Activated T-cell treated with anti-CD3 and anti-CD28 coated beads, Interleukin-2, amount 50 U/mL, for 48 hours (primary cell): ENCODE results near the gene IGF2BP1.
"Not testable (repeated sequence)": the region's sequence is repeated elsewhere in the genome, so short reads cannot be mapped to it uniquely, and the experiment has no call there.

Experiments
- DNase-seq, 2 experiments: peaks; one replicate each; pipeline ENCODE4 v3.0.0-alpha.2; 2020

Gene IGF2BP1

GRCh38 chr17:49055181-49055927 lies 58.2 kb downstream of the IGF2BP1 start:
- DNase-seq, result no peak

DNA sequence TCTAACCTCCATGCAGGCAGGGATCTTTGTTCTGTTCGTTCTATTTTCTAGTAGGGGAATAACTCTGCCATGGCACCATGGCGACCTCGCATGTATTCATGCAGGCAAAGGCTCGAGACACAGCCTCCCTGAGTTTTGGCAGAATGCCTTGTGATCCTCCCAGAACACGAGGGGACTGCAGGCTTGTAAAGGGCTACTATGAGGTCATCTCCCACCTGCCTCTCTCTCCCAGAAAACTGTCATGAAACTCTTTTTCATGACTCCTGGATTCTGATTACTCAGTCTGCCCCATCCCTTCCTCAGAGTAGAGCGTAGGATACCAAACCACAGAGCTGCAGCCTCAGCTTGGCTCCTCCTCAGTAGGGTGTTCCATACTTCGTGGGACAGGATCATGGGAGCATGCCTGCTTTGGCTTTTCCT lies 64.3 kb downstream of the IGF2BP1 start:
- no peak for DNase-seq

GRCh38 chr17:49063652-49064051 lies 66.5 kb downstream of the IGF2BP1 start:
- no peak for DNase-seq

DNA sequence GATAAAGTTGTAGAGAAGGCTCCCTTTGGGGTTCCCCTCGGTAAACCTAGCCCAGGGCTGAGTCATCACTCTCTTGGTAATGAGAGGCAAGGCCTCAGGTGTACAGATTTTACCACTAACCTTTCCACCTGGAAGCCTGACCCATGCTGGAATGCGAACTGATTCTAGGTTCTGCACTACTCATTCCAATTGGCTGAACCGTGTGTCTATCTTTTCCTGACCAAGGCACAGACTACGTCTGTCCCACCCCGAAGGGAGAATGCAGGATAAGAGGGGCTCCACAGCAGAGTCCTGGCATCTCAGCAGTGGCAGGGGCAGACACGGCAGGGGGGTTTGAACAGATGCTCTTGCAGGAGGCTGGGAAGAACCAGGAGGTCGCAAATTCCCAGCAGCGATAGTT lies 70.0 kb downstream of the IGF2BP1 start:
- no peak for DNase-seq

DNA sequence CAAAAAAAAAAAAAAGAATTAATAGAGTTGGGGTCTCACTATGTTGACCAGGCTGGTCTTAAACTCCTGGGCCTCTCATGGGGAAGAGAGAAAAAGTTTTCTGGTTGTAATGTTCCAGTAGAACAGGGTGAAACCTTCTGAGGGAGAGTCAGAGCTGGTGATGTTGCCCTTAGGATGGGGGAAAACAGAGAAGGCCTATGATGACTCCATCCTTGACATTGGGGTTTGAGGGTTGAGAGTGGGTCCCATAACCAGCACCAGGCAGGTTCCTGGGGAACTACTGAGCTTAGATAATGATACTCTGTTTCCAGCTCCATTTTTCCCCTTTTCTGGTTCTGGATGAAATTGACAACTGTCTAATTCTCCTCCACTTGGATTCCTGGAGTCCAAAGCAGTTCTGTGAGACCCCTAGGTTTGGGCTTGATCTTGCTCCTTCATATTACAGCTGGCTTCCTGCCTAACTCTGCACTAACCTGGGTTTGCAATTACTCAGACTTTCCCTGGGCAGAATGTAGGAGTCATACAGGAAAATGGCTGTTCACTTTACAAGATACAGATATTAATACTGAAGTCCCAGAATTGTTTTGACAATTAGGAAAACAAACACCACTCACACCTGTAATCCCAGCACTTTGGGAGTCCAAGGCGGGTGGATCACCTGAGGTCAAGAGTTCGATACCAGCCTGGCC lies 72.5 kb downstream of the IGF2BP1 start:
- no peak for DNase-seq

DNA sequence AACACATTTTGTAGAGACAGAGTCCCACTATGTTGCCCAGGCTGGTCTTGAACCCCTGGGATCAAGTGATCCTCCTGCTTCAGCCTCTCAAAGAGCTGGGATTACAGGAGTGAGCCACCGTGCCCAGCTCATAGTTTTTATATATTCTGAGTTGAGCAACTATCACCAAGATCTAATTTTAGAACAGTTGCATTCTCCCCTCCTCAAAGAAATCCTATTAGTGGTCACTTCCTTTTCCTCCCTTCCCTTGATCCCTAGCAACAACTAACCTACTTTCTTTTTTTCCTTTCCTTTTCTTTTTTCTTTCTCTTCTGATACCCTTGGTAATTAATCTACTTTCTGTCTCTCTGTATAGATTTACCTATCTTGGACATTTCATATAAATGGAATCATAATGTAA lies 73.9 kb downstream of the IGF2BP1 start:
- no peak for DNase-seq

DNA sequence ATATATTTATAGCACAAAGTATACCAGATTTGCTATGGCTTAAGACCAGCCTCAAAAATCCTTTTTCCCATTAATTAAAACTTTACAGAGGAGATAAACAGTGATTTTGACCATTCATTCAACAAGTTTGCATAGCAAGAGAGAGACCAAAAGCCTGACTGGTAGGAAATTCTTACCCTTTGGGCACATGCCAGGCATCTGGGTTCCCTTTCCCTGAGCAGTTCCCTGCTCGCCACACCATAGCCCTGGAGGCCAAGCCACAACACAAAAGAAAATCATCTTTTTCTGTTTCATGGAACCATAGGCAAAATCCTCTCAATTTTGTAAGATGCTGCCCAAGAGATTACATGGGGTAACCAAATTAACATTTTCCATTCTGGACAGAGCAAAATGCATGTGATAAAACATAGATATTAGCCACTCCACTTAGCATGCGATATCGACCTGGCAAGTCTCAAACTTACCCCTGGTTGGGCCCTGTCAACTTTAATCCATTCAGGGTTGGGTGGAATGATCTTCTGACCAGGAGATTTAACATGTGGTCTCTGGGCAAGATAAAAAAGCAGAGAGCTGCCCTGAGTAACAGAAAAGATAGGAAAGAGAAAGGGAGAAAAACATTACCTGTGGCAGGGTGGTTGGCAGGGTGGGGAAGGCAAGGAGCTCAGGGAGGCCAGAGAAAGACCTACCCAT lies 77.8 kb downstream of the IGF2BP1 start:
- DNase-seq, result no peak

GRCh38 chr17:49076573-49077384 lies 79.6 kb downstream of the IGF2BP1 start:
- no peak for DNase-seq

- DNase-seq, result no peak
Observed at GRCh38 chr17:49078248-49078647, 81.1 kb downstream of the IGF2BP1 start.

DNA sequence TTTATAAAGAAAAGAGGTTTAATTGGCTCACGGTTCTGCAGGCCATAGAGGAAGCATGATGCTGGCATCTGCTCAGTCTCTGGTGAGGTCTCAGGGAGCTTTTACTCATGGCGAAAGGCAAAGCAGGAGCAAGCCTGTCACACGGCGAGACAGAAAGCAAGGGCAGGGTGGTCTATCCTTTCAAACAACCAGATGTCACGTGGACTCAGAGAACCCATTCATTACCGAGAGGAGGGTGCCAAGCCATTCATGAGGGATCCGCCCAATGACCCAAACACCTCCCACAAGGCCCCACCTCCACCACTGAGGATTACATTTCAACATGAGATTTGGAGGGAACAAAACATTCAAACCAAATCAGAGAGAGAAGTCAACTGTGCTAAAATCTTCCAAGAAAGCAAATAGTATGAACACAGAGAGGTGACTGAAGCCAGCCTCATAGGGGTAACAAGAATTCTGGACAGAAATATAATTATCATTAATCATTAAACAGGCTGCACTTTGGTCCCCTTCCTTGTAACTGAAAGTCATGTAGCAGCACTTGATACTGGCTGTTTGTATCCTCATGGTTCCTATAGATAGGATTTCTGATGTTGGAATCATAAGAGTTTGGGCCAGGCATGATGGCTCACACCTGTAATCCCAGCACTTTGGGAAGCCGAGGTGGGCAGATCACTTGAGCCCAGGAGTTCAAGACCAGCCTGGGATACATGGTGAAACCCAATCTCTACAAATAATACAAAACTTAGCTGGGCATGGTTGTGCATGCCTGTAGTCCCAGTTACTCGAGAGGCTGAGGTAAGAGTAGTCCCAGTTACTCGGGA lies 82.9 kb downstream of the IGF2BP1 start:
- DNase-seq, result no peak

- DNase-seq, result no peak
Observed at GRCh38 chr17:49082231-49082630, 85.0 kb downstream of the IGF2BP1 start.

GRCh38 chr17:49085046-49085445 lies 87.9 kb downstream of the IGF2BP1 start:
- not testable (repeated sequence) for DNase-seq

DNA sequence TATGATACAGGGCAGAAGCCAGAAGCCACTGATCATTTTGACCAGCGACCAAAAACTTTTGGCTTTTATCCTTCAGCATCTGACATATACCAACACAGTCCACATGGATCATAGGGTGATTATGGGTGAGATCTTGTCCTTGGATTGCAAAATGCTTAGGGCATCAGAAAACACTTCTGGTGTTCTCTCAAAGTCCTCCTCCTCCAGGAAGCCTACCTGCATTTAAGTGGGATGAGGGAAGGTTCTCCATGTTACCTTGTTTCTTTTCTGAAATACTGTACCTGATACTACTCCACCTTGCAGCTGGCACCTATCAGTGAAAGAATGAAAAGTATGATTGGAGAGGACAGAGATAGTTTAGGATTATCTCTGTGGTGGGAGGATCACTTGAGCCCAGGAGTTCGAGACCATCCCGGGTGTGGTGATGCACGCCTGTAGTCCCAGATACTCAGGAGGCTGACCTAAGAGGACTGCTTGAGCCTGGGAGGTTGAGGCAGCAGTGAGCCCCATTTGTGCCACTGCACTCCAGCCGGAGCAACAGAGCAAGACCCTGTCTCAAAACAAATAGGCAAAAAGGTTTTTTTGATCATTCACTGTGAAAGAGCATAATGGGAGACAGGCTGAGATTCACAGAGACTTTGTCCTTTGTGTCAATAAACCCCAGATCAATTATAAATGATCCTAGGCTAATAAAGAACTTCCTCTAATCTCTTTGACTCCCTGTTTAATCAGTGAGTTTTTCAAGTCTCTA lies 88.6 kb downstream of the IGF2BP1 start:
- no peak for DNase-seq

- DNase-seq, result no peak
Observed at GRCh38 chr17:49086316-49086605, 89.1 kb downstream of the IGF2BP1 start.

GRCh38 chr17:49086649-49087048 lies 89.5 kb downstream of the IGF2BP1 start:
- no peak for DNase-seq

DNA sequence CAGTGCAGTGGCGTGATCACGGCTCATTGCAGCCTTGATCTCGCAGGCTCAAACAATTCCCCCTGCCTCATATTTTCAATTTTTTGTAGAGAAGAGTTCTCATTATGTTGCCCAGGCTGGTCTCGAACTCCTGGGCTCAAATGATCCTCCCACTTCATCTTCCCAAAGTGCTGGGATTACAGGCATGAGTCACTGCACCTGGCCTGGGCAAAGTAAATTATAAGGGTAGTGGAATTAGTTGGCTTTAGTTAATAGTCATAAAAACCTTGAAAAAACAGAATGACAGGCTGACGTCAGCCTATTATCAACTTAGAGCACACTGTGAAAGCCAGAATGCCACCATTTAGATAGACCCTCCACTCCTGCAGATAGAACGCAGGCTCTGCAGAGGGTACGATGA lies 91.9 kb downstream of the IGF2BP1 start:
- DNase-seq, result no peak

- no peak for DNase-seq
Observed at GRCh38 chr17:49090878-49091594, 93.9 kb downstream of the IGF2BP1 start.

GRCh38 chr17:49093131-49093530 lies 95.9 kb downstream of the IGF2BP1 start:
- DNase-seq, result no peak

- DNase-seq, result no peak
Observed at GRCh38 chr17:49100601-49101000, 103.4 kb downstream of the IGF2BP1 start.

- no peak for DNase-seq
Observed at GRCh38 chr17:49101054-49101534, 103.9 kb downstream of the IGF2BP1 start.

GRCh38 chr17:49103360-49103759 lies 106.2 kb downstream of the IGF2BP1 start:
- DNase-seq, result not testable (repeated sequence)
